IPS-18a (cell line): ENCODE measurements around the gene MOB1B.

ENCODE experiments used
- H3K27ac ChIP-seq: one replicate; pipeline ENCODE4 v1.5.1; 2013; ENCODE audit warnings: low read length
- H3K27me3 ChIP-seq: one replicate; pipeline ENCODE4 v1.6.1; 2013; ENCODE audit warnings: mild to moderate bottlenecking, low read length; ENCODE audit not compliant: control insufficient read depth, insufficient read depth
- H3K36me3 ChIP-seq: one replicate; pipeline ENCODE4 v1.6.1; 2013; ENCODE audit warnings: low read depth, low read length; ENCODE audit not compliant: control insufficient read depth
- H3K4me1 ChIP-seq: one replicate; pipeline ENCODE4 v1.6.1; 2013; ENCODE audit warnings: low read depth, low read length; ENCODE audit not compliant: control insufficient read depth
- H3K4me3 ChIP-seq: one replicate; pipeline ENCODE4 v1.5.1; 2013; ENCODE audit warnings: low read length
- H3K9ac ChIP-seq: one replicate; pipeline ENCODE4 v1.6.1; 2013; ENCODE audit warnings: mild to moderate bottlenecking, low read length, moderate library complexity
- H3K9me3 ChIP-seq: one replicate; pipeline ENCODE4 v1.6.1; 2013; ENCODE audit warnings: low read depth, low read length; ENCODE audit not compliant: control insufficient read depth

The MOB1B gene

DNA sequence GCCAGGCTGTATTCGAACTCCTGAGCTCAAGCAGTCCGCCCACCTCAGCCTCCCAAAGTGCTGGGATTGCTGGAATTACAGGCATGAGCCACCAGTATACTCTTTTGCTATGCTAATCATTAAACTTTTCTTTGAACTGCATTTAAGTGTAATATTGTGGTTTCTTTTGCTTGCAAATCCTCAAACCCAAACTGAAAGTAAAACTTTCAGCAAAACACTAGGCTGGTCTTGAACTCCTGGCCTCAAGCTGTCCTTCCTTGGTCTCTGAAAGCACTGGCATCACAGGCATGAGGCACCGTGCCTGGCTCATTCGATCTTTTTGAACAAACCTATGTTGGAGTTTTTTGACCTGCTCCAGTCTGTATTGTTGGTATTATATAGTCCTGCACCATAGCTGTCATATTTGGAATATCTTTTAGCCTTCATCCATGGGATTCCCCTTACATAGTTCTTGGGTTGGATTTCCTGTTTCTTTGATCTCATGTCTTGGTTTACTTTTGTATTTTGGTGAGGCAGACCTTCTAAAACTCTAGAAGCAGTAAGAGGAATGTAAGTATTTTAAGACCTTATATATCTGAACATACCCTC, 34.1 kb downstream of the MOB1B start:
- no peaks in the 10 kb centered on the region for H3K9me3 ChIP-seq
- no peak overlapping the region for H3K4me3 ChIP-seq
- no peaks in the 10 kb centered on the region for H3K36me3 ChIP-seq
- no peak overlapping the region for H3K9ac ChIP-seq
- H3K27ac ChIP-seq, result no peak overlapping the region
- H3K27me3 ChIP-seq, result no peaks in the 10 kb centered on the region
- H3K4me1 ChIP-seq, result no peaks in the 10 kb centered on the region

DNA sequence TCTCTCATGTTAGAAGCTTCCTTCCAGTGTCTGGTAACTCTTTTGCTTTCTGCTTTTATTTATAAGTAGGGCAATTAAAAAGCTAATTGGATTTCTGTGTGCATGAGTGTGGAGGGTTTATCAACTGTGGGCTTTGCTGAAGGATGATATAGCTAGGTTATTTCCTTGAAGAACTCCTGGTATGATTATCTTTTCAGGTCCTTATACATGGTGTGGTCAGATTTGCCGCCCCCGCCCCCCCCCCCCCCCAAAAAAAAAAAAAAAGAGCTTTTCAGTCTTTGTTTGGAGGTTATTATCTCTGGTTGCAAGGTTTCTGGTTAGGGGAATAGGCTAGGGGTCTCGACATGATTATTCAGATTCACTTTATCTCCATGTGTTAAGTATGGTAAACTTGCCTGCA, 35.9 kb downstream of the MOB1B start:
- H3K9ac ChIP-seq, result no peak overlapping the region
- no peaks in the 10 kb centered on the region for H3K27me3 ChIP-seq

DNA sequence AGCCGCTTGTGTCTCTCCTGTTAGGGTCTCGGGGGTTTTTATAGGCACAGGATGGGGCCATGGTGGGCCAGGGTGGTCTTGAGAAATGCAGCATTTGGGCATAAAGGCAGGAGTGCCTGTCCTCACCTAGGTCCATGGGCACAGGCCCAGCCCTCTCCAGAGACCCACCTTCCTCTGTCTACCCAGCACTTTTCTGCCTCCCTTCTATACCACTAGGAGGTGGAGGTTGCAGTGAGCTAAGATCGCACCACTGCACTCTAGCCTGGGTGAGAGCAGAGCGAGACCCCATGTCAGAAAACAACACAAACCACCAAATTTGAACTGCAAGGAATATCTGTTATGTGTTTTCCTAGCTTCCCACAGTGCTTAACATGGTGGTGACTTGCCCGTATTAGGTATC, 38.0 kb downstream of the MOB1B start:
- Histone ChIP-seq H3K4me1 (no peaks in the 10 kb centered on the region), H3K9me3 (no peaks in the 10 kb centered on the region), H3K27me3 (no peaks in the 10 kb centered on the region), H3K9ac (no peak overlapping the region), H3K4me3 (no peak overlapping the region), H3K36me3 (no peaks in the 10 kb centered on the region), H3K27ac (no peak overlapping the region)

More for the DNA sequence above, 35.9 kb downstream of the MOB1B start:
- no peak overlapping the region for H3K4me3 ChIP-seq
- no peaks in the 10 kb centered on the region for H3K9me3 ChIP-seq
- H3K27ac ChIP-seq, result no peak overlapping the region
- H3K4me1 ChIP-seq, result no peaks in the 10 kb centered on the region
- no peaks in the 10 kb centered on the region for H3K36me3 ChIP-seq

DNA sequence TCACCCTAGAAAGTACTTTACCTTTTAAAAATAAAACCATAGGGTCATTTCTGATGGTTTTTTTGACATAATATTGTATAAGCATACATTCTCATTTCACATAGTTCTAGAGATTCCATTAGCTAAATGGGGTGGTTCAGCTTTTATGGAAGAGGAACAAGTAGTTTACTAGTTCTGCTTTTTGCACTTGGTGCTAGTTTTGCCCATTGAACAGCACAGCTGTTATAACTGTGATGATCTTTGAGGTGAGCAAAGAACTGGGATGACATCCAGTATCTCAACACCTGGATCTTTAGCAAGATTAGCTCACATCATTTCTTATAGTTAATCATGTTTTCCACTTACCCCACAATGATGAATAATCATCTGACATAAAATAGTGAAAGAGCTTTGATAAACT, 40.9 kb downstream of the MOB1B start:
- H3K4me1 ChIP-seq, result peaks cover 18% of the 10 kb centered on the region
- H3K36me3 ChIP-seq, result no peaks in the 10 kb centered on the region
- no peak overlapping the region for H3K4me3 ChIP-seq
- H3K9me3 ChIP-seq, result no peaks in the 10 kb centered on the region
- H3K27ac ChIP-seq, result no peak overlapping the region
- no peaks in the 10 kb centered on the region for H3K27me3 ChIP-seq
- no peak overlapping the region for H3K9ac ChIP-seq

DNA sequence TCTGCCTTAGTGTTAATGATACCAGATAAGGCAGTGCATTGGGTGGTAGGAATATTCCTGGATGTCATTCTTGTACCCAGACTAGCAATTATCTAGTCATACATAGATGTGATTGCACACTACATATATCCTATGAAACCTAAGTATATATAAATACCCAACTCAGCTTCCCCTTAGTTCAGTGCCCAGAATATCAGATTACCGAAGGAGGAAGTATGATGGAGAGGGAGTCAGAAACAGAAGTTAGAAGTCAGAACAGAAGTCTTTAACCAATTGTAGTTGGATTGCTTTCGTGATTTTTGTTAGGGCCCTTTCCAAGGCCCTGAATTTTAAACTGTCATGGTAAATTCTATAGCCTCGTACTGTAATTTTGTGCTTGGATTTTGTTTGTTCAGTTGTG, 42.9 kb downstream of the MOB1B start:
- Histone ChIP-seq H3K4me3 (no peak overlapping the region), H3K9me3 (no peaks in the 10 kb centered on the region), H3K27me3 (no peaks in the 10 kb centered on the region), H3K27ac (no peak overlapping the region), H3K9ac (no peak overlapping the region), H3K4me1 (peaks cover 18% of the 10 kb centered on the region), H3K36me3 (no peaks in the 10 kb centered on the region)

DNA sequence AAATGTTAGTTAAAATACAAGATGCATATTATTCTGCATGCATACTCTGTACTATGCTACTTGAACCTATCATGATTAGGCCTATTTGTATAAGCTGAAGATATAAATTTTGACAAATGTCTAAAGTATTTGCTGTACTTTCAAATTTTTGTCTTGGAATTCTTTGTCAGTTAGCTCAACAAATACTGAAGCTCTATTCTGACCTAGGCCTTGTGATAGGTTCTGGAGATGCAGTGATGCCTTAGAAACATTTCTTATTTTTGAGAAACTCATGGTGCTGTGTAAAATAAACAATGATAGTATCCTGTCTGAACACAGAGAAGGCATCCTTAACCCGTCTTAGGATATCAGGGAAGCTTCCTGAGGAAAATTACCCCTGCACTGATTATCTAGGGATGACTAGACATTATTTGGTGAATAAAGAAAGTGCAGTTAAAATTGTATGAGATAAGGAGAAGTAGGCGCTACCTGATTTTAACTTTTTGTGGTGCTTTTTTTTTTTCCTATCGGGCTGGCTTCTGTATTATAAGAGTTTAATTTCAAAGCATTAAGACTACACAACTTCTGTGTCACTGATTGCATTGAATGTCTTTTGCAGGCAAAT, 43.4 kb downstream of the MOB1B start:
- Histone ChIP-seq H3K4me3 (no peak overlapping the region), H3K4me1 (peaks cover 21% of the 10 kb centered on the region), H3K9me3 (no peaks in the 10 kb centered on the region), H3K36me3 (no peaks in the 10 kb centered on the region), H3K9ac (no peak overlapping the region), H3K27ac (no peak overlapping the region), H3K27me3 (no peaks in the 10 kb centered on the region)

DNA sequence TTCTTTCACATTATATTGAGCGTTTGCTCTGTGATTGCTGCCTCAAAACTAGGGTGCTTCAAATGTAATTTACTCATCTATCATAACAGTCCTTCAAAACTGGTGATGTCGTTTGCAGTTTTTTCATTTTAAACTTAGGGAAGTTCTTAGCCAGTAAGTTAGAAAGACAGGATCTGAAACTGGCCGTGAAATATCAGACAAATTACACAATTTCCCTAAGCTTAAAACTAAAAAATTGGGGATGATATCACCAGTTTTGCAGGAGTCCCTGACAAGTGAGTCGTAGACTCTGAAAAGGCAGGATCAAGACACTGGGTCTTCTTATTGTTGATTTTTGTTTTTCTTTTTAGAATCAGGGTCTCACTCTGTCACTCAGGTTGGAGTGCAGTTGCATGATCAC, 44.8 kb downstream of the MOB1B start:
- Histone ChIP-seq H3K4me1 (peaks cover 26% of the 10 kb centered on the region), H3K9ac (no peak overlapping the region), H3K9me3 (no peaks in the 10 kb centered on the region), H3K36me3 (no peaks in the 10 kb centered on the region), H3K27me3 (no peaks in the 10 kb centered on the region), H3K4me3 (no peak overlapping the region), H3K27ac (no peak overlapping the region)

DNA sequence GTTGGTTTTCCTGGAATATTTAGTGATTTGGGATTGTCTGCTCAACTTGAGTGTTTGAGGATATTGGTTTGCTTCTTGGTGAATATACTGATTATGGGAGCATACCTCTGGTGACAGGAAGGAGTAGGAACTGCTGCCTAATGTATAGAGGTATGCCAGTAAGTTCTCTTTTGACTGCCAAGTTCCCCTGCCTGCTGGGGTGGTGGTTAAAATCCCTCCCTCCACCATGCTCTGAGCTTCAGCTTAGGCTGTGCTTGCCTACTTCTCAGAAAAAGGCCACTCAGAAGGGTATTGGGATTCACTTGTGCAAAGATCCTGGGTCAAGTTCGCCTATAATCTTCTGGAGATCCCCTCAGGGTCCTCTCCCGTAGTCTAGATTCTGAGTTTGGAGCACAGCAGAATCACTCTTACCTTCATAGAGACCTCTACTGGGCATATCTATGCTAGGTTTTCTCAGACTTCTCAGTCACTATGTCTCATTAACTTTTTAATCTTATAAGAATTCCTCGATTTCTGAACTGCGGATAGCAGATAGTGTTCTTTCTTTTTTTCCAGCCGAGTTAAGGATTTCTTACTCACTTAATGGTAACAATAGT, 46.6 kb downstream of the MOB1B start:
- no peak overlapping the region for H3K27ac ChIP-seq
- H3K9ac ChIP-seq, result no peak overlapping the region
- no peak overlapping the region for H3K4me3 ChIP-seq
- no peaks in the 10 kb centered on the region for H3K9me3 ChIP-seq
- no peaks in the 10 kb centered on the region for H3K36me3 ChIP-seq
- no peaks in the 10 kb centered on the region for H3K27me3 ChIP-seq
- H3K4me1 ChIP-seq, result peaks cover 26% of the 10 kb centered on the region

DNA sequence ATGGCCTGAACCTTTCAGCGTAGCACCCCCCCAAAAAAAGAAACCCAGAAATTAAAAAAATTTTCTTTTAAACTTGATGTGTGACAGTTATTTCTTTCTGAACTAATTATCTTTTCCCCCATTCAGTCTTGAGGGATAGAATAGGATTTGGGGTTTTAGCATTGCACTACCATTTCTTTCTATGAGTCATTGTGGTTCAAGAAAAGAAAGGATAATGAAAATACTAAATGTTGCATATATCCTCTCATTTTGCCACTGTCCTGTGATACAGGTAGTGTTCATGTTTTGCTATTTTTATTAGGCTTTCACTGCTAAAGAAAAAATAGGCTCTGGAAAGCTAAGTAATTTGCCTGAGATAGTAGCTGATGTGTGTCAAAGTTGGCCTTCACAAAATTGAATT, 51.9 kb downstream of the MOB1B start:
- H3K4me3 ChIP-seq, result no peak overlapping the region
- H3K9me3 ChIP-seq, result no peaks in the 10 kb centered on the region
- H3K4me1 ChIP-seq, result peaks cover 14% of the 10 kb centered on the region
- H3K9ac ChIP-seq, result no peak overlapping the region
- no peaks in the 10 kb centered on the region for H3K27me3 ChIP-seq
- H3K27ac ChIP-seq, result no peak overlapping the region
- peaks cover 3% of the 10 kb centered on the region for H3K36me3 ChIP-seq

DNA sequence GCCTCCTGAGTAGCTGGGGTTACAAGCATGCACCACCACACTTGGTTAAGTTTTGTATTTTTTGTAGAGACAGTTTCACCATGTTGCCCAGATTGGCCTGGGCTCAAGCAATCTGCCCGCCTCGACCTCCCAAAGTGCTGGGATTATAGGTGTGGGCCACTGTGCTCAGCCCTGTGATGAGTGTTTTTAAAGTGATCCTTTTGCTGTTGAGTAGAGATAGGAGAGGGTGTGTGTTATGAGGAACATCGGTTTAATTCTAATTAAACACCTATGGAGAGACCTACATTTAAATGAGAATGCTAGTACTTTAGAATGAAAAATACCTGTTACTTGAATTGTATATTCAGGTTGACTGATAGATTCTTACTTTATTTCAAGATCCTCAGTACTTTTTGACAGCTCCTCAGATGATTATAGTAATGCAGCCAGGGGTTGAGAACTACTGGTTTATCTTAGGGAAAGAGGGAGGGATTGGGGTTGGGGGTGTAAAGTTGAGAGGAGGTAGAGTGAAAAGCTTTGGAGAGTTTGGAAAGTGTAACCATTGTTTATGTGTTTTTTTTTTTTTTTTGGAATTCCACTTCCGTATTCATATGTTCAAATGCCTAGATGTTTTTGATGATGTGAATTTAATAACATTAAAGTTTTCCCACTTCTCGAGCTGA, 54.5 kb downstream of the MOB1B start:
- Histone ChIP-seq H3K9ac (no peak overlapping the region), H3K4me3 (no peak overlapping the region), H3K36me3 (peaks cover 20% of the 10 kb centered on the region), H3K27ac (no peak overlapping the region), H3K27me3 (no peaks in the 10 kb centered on the region), H3K9me3 (no peaks in the 10 kb centered on the region), H3K4me1 (peaks cover 6% of the 10 kb centered on the region)

DNA sequence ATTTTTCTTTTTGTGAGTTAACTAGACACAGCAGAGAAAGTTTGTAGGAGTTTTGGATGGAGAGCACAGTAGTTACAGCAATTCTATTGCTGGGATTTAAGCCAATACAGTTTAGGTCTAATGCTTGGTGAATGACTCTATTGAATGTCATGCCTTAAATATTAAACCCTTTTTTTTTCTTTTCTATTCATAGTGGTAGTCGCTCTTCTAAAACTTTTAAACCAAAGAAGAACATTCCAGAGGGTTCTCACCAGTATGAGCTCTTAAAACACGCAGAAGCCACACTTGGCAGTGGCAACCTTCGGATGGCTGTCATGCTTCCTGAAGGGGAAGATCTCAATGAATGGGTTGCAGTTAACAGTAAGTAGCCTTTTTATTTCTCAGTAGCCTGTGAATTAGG, 56.5 kb downstream of the MOB1B start:
- no peaks in the 10 kb centered on the region for H3K27me3 ChIP-seq
- H3K9ac ChIP-seq, result no peak overlapping the region
- no peak overlapping the region for H3K27ac ChIP-seq
- H3K9me3 ChIP-seq, result no peaks in the 10 kb centered on the region
- peaks cover 20% of the 10 kb centered on the region for H3K36me3 ChIP-seq
- H3K4me3 ChIP-seq, result no peak overlapping the region
- peaks cover 6% of the 10 kb centered on the region for H3K4me1 ChIP-seq

DNA sequence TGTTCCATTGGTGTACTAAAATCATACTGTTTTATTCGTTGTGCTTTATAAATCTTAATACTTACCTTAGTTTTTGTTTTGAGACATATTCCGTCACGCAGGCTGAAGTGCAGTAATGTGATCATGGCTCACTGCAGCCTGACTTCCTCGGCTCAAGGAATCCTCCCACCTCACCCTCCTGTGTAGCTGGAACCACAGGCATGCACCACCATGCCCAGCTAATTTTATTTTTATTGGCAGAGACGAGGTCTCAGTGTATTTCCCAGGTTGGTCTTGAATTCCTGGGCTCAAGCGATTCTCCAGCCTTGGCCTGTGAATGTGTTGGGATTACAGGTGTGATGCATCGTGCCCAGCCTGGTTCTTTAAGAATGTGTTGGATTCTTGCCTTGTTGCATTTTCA, 66.9 kb downstream of the MOB1B start:
- no peaks in the 10 kb centered on the region for H3K4me1 ChIP-seq
- H3K9me3 ChIP-seq, result no peaks in the 10 kb centered on the region
- no peak overlapping the region for H3K27ac ChIP-seq
- H3K9ac ChIP-seq, result no peak overlapping the region
- no peaks in the 10 kb centered on the region for H3K27me3 ChIP-seq
- no peak overlapping the region for H3K4me3 ChIP-seq
- peaks cover 5% of the 10 kb centered on the region for H3K36me3 ChIP-seq
